OCI-LY1 (cell line): Measurements from ENCODE around the gene CXCL3.

ENCODE experiments used
- H2AFZ ChIP-seq: fragments of 200-600 bp; sonication (generic), shearing (Covaris generic); 2 replicates; pipeline ENCODE4 v1.6.0; 2014; ENCODE audit warnings: antibody characterized with exemption, mild to moderate bottlenecking, low read length
- H3F3A ChIP-seq: fragments of 200-600 bp; sonication (generic), shearing (Covaris generic); 2 replicates; pipeline ENCODE4 v1.6.0; 2014; ENCODE audit warnings: mild to moderate bottlenecking, antibody characterized with exemption, low read length, moderate library complexity; ENCODE audit not compliant: insufficient read depth
- H3K27ac ChIP-seq: fragments of 200-600 bp; sonication (generic); 2 replicates; pipeline ENCODE4 v1.5.1; 2014; ENCODE audit warnings: low read length, mixed run types, mild to moderate bottlenecking, low read depth; ENCODE audit not compliant: poor library complexity, severe bottlenecking
- H3K27me3 ChIP-seq: fragments of 200-600 bp; sonication (generic); 2 replicates; pipeline ENCODE4 v1.6.0; 2014; ENCODE audit warnings: antibody characterized with exemption, mild to moderate bottlenecking, low read length, moderate library complexity; ENCODE audit not compliant: insufficient read depth
- H3K36me3 ChIP-seq: fragments of 200-600 bp; sonication (generic); 2 replicates; pipeline ENCODE4 v1.6.1; 2014; ENCODE audit warnings: mild to moderate bottlenecking, antibody characterized with exemption, low read length, moderate library complexity, mixed read lengths; ENCODE audit not compliant: insufficient read depth
- H3K4me1 ChIP-seq: fragments of 200-600 bp; sonication (generic); 2 replicates; pipeline ENCODE4 v1.5.1; 2014; ENCODE audit warnings: mild to moderate bottlenecking, low read length, moderate library complexity; ENCODE audit not compliant: insufficient read depth, severe bottlenecking
- H3K4me2 ChIP-seq: fragments of 200-600 bp; sonication (generic), shearing (Covaris generic); 2 replicates; pipeline ENCODE4 v1.6.1; 2014; ENCODE audit warnings: low read length
- H3K4me3 ChIP-seq: fragments of 200-600 bp; sonication (generic); 2 replicates; pipeline ENCODE4 v1.5.1; 2014; ENCODE audit warnings: low read length, low read depth, mild to moderate bottlenecking, mixed read lengths; ENCODE audit not compliant: poor library complexity, severe bottlenecking
- H3K79me2 ChIP-seq: fragments of 200-600 bp; shearing (Covaris generic); 2 replicates; pipeline ENCODE4 v1.6.1; 2016; ENCODE audit warnings: mixed run types, low read length, mixed read lengths; ENCODE audit not compliant: insufficient read depth
- H3K9ac ChIP-seq: fragments of 200-600 bp; sonication (generic), shearing (Covaris generic); 2 replicates; pipeline ENCODE4 v1.6.1; 2014; ENCODE audit warnings: mild to moderate bottlenecking, low read length, mixed read lengths
- H3K9me2 ChIP-seq: fragments of 200-600 bp; sonication (generic), shearing (Covaris generic); 2 replicates; pipeline ENCODE4 v1.6.1; 2014; ENCODE audit warnings: low read depth, mild to moderate bottlenecking, low read length, mixed read lengths
- H3K9me3 ChIP-seq: fragments of 200-600 bp; shearing (Covaris generic); 2 replicates; pipeline ENCODE4 v1.6.1; 2014; ENCODE audit warnings: low read length, mixed read lengths
- H4K20me1 ChIP-seq: fragments of 200-600 bp; sonication (generic), shearing (Covaris generic); 2 replicates; pipeline ENCODE4 v1.6.0; 2016; ENCODE audit warnings: mild to moderate bottlenecking, low read length; ENCODE audit not compliant: insufficient read depth
- EZH2 ChIP-seq: fragments of 200-600 bp; sonication (generic), shearing (Covaris generic); IDR thresholded peaks from 2 replicates; pipeline ENCODE4 v1.8.0; 2017; ENCODE audit warnings: borderline replicate concordance, mixed run types, mild to moderate bottlenecking, antibody characterized with exemption, low read length, moderate library complexity, mixed read lengths
- TF ChIP-seq, protein P1 (sequence below): fragments of 200-600 bp; sonication (generic), shearing (Covaris generic); IDR thresholded peaks from 2 replicates; pipeline ENCODE4 v1.5.1; 2017; ENCODE audit warnings: mild to moderate bottlenecking, antibody characterized with exemption, low read length, moderate library complexity, mixed read lengths

CXCL3 gene

DNA sequence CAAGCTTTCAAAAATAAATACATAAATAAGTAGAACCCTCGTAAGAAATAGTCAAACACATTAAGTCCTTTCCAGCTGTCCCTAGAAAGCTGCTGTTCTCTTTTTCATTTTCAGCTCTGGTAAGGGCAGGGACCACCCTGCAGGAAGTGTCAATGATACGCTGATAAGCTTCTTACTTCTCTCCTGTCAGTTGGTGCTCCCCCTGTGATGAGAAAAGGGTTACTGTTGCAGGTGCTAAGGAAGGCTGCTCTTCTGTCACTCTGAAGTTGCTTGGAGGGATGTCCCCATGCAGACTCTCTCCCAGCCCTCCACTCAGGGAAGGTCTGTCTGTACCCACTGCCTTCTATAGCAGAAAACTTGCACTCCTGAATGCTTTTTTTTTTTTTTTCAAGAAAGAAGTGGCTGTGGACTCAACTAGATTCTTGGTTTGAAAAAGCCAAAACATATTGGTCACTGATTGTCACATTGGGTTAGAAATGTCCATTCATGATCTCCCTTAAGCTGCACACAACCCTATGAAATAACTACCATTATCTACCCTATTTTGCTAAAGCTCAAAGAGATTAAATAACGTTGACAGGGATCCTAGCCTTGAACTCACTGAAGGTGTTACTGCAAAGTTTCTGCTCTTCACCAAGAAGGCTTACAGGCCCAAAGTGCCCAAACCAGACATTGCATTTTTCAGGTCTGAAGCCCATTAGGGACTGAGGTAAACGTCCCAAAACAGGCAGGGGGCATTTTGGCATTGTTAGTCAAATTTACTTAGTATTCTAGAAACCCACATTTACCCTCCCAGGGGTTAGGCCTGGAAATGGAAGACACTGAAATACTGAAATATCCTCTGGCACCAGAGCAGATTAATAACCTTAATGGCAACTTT lies 1.2 kb downstream of the CXCL3 start:
- Histone ChIP-seq H3K79me2 (no peaks in the 10 kb centered on the region), H3F3A (no peaks in the 10 kb centered on the region), H3K4me3 (no peak overlapping the region), H2AFZ (no peak overlapping the region), H3K27ac (no peak overlapping the region), H3K9me2 (no peaks in the 10 kb centered on the region), H3K4me1 (no peaks in the 10 kb centered on the region), H3K36me3 (no peaks in the 10 kb centered on the region), H3K9me3 (no peaks in the 10 kb centered on the region), H3K27me3 (no peaks in the 10 kb centered on the region), H3K9ac (no peak overlapping the region), H4K20me1 (no peaks in the 10 kb centered on the region), H3K4me2 (no peak overlapping the region)
- TF ChIP-seq EZH2 = no peak
- TF ChIP-seq, protein P1, sequence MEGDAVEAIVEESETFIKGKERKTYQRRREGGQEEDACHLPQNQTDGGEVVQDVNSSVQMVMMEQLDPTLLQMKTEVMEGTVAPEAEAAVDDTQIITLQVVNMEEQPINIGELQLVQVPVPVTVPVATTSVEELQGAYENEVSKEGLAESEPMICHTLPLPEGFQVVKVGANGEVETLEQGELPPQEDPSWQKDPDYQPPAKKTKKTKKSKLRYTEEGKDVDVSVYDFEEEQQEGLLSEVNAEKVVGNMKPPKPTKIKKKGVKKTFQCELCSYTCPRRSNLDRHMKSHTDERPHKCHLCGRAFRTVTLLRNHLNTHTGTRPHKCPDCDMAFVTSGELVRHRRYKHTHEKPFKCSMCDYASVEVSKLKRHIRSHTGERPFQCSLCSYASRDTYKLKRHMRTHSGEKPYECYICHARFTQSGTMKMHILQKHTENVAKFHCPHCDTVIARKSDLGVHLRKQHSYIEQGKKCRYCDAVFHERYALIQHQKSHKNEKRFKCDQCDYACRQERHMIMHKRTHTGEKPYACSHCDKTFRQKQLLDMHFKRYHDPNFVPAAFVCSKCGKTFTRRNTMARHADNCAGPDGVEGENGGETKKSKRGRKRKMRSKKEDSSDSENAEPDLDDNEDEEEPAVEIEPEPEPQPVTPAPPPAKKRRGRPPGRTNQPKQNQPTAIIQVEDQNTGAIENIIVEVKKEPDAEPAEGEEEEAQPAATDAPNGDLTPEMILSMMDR = no peak

DNA sequence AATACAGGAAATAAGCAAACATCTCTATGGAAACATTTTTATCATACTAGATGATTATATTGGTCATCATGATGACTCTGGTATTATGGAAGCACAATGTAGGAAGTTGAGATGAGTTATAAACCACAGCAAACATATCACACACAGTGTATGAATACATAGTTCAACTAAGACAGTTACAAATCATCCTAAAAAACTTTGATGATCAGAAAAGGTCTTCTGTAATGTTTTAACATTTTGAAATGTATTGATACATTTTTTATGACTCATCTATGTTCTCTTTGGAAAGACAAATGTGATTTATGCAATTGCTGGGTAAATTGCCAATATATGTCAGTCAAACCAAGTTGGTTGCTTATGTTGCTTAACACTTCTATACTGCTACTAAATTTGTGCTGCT lies 4.8 kb downstream of the CXCL3 start:
- H3K36me3 ChIP-seq = no peaks in the 10 kb centered on the region
- no peak overlapping the region for H3K27ac ChIP-seq
- no peak overlapping the region for H2AFZ ChIP-seq
- no peaks in the 10 kb centered on the region for H3K27me3 ChIP-seq
- no peaks in the 10 kb centered on the region for H3K9me2 ChIP-seq
- H3K79me2 ChIP-seq = no peaks in the 10 kb centered on the region
- H3K4me1 ChIP-seq = no peaks in the 10 kb centered on the region
- TF ChIP-seq EZH2 = no peak
- TF ChIP-seq, protein P1 = no peak
- H3K9me3 ChIP-seq = no peaks in the 10 kb centered on the region
- H3F3A ChIP-seq = no peaks in the 10 kb centered on the region
- no peak overlapping the region for H3K4me3 ChIP-seq
- no peak overlapping the region for H3K9ac ChIP-seq
- H3K4me2 ChIP-seq = no peak overlapping the region
- no peaks in the 10 kb centered on the region for H4K20me1 ChIP-seq

DNA sequence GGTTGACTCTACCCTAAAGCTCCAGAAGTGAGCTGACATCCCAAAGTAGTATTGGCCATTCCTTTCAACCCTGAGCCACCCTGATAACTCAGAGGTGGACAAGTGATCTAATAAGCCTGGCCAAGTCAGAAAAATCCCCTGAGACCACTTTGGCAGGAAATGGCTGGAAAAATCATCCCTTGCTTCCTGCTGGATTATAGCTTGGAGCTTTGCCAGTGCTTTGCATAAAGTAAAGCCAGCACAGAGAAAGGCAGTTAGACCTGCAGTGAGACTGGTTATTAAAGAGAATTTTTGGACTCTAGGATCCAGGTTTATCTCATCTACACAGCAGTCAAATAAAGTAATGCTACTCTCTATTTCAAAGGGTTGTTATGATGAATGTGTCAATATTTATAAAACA lies 6.4 kb downstream of the CXCL3 start:
- H3K27ac ChIP-seq = no peak overlapping the region
- H3K4me1 ChIP-seq = no peaks in the 10 kb centered on the region
- H3K79me2 ChIP-seq = no peaks in the 10 kb centered on the region
- no peaks in the 10 kb centered on the region for H3K9me2 ChIP-seq
- no peak overlapping the region for H2AFZ ChIP-seq
- H3K27me3 ChIP-seq = no peaks in the 10 kb centered on the region
- TF ChIP-seq EZH2 = no peak
- TF ChIP-seq, protein P1 = no peak
- H3K9me3 ChIP-seq = no peaks in the 10 kb centered on the region
- no peaks in the 10 kb centered on the region for H3K36me3 ChIP-seq
- no peak overlapping the region for H3K4me3 ChIP-seq
- no peak overlapping the region for H3K9ac ChIP-seq
- no peaks in the 10 kb centered on the region for H3F3A ChIP-seq
- no peak overlapping the region for H3K4me2 ChIP-seq
- no peaks in the 10 kb centered on the region for H4K20me1 ChIP-seq
